Stimulated activated CD4-positive, alpha-beta T cell treated with anti-CD3 and anti-CD28 coated beads, Interleukin-1b, Interleukin-23, amount 100 ng/mL, for 48 hours (primary cell): ENCODE measurements around the gene PCDHB1.
"Not testable (repeated sequence)": the region's sequence is repeated elsewhere in the genome, so short reads cannot be mapped to it uniquely, and the experiment has no call there.

Source experiments
- DNase-seq: peaks from one replicate; pipeline ENCODE4 v3.0.0-alpha.2; 2020

The PCDHB1 gene

DNA sequence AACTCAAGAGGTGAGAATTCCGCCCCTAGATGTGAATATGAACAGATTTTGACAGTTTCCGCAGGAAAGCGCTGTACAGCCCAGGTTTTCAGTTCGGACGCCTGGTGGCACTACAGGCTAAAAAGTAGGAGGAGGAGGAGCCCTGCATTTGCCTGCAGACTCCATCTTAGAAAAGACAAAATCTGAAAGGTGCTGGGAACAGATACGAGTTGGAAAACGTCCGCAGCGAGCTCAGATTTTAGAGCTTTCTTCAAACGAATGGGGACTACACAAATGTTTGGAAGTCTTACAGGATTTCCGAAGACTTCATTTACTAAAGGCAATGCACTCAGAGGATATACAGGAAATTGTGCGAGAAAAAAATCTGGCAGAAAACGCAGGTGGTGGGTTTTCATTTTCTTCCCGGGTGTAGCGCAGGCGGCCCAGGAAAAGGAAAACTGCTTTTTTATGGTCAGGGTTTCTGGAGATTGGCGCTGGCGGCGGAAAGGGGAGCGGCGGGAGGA is 33.4 kb downstream of the PCDHB1 start:
- peak; percentile 38 for DNase-seq

DNA sequence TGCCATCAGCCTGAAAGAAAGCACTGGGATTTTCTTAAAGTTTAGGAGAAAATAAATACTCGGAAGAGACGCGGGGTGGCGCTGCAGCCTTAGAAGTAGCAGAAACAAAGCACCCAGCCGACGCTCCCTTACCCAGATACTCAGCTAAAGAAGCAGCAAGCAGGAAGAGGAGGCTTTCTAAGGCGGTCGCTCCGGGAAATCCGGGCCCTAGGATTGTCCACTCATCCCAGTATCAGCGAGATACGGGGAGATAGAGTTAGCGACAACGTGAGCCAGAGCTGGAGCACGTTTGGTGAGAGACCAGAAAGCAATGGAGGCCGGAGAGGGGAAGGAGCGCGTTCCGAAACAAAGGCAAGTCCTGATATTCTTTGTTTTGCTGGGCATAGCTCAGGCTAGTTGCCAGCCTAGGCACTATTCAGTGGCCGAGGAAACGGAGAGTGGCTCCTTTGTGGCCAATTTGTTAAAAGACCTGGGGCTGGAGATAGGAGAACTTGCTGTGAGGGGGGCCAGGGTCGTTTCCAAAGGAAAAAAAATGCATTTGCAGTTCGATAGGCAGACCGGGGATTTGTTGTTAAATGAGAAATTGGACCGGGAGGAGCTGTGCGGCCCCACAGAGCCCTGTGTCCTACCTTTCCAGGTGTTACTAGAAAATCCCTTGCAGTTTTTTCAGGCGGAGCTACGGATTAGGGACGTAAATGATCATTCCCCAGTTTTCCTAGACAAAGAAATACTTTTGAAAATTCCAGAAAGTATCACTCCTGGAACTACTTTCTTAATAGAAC is 43.5 kb downstream of the PCDHB1 start, which contains the start of gene PCDHB2:
Gene PCDHB2 (plus strand): TSS at position 135 of the 782 bp plus-strand sequence. CDS start 176 bp downstream, at position 311.
- no peak for DNase-seq

DNA sequence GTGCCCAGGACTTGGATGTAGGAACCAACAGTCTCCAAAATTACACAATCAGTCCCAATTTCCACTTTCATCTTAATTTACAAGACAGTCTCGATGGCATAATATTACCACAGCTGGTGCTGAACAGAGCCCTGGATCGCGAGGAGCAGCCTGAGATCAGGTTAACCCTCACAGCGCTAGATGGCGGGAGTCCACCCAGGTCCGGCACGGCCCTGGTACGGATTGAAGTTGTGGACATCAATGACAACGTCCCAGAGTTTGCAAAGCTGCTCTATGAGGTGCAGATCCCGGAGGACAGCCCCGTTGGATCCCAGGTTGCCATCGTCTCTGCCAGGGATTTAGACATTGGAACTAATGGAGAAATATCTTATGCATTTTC is 44.1 kb downstream of the PCDHB1 start:
- no peak for DNase-seq

DNA sequence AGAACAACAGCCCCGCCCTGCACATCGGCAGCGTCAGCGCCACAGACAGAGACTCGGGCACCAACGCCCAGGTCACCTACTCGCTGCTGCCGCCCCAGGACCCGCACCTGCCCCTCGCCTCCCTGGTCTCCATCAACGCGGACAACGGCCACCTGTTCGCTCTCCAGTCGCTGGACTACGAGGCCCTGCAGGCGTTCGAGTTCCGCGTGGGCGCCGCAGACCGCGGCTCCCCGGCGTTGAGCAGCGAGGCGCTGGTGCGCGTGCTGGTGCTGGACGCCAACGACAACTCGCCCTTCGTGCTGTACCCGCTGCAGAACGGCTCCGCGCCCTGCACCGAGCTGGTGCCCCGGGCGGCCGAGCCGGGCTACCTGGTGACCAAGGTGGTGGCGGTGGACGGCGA is 45.0 kb downstream of the PCDHB1 start:
- not testable (repeated sequence) for DNase-seq

DNA sequence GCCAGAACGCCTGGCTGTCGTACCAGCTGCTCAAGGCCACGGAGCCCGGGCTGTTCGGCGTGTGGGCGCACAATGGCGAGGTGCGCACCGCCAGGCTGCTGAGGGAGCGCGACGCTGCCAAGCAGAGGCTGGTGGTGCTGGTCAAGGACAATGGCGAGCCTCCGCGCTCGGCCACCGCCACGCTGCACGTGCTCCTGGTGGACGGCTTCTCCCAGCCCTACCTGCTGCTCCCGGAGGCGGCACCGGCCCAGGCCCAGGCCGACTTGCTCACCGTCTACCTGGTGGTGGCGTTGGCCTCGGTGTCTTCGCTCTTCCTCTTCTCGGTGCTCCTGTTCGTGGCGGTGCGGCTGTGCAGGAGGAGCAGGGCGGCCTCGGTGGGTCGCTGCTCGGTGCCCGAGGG is 45.4 kb downstream of the PCDHB1 start:
- DNase-seq, result not testable (repeated sequence)

DNA sequence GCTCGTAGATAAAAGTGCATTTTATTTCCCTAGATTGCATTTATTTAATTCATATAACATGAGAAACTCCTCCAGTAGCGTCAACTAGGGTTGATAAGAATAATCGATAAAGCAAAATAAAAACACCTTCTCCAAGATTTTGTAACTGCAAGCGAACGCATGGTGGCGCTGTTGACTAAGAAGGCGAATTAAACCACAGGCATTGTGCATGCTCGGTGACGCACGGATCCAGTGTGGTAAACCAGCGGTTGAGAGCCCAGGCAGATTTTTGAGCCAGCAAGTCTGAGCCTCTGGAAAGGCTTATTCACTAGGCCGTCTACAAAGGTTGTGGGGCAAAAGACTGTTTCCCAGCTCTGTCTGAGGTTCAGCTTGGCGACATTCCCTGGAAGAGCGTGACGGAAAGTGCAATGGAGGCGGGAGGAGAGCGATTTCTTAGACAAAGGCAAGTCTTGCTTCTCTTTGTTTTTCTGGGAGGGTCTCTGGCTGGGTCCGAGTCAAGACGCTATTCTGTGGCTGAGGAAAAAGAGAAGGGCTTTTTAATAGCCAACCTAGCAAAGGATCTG is 49.1 kb downstream of the PCDHB1 start, which contains the start of gene PCDHB3:
Gene PCDHB3 (plus strand): TSS at position 231 of the 563 bp plus-strand sequence. CDS start 177 bp downstream, at position 408.
- peak; percentile 49 for DNase-seq

DNA sequence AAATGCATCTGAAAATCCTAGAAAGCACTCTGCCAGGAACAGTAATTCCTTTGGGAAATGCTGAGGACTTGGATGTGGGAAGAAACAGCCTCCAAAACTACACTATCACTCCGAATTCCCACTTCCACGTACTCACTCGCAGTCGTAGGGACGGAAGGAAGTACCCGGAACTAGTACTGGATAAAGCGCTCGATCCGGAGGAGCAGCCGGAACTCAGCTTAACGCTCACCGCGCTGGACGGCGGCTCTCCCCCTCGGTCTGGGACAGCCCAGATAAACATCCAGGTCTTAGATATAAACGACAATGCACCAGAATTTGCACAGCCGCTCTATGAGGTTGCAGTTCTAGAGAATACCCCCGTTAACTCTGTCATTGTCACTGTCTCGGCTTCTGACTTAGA is 49.9 kb downstream of the PCDHB1 start:
- no peak for DNase-seq

DNA sequence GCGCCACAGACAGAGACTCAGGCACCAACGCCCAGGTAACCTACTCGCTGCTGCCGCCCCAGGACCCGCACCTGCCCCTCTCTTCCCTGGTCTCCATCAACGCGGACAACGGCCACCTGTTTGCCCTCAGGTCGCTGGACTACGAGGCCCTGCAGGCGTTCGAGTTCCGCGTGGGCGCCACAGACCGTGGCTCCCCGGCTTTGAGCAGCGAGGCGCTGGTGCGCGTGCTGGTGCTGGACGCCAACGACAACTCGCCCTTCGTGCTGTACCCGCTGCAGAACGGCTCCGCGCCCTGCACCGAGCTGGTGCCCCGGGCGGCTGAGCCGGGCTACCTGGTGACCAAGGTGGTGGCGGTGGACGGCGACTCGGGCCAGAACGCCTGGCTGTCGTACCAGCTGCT is 50.9 kb downstream of the PCDHB1 start:
- not testable (repeated sequence) for DNase-seq

DNA sequence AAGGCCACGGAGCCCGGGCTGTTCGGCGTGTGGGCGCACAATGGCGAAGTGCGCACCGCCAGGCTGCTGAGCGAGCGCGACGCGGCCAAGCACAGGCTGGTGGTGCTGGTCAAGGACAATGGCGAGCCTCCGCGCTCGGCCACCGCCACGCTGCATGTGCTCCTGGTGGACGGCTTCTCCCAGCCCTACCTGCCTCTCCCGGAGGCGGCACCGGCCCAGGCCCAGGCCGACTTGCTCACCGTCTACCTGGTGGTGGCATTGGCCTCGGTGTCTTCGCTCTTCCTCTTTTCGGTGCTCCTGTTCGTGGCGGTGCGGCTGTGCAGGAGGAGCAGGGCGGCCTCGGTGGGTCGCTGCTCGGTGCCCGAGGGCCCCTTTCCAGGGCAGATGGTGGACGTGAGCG is 51.3 kb downstream of the PCDHB1 start:
- not testable (repeated sequence) for DNase-seq

DNA sequence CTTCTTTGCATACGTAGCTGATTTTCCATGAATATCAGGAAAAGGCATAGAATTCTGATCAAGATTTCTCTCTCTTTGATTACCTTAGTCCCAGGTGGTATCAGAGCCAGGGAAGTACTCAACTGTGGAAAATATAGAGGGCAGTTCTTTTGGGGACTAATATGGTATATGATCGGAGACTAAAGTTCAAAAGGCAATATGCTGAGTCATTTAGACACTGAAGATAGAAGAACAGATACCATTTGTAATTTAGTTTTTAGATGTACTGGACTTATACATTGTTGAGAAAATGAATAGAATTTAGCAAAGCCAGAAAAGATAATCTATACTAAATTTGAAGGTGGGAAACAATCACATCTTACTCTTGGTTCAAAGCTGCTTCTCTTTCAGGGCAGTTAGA is 54.2 kb downstream of the PCDHB1 start:
- DNase-seq, result no peak
